ENCODE results near the gene SPACA1.
"Not testable (repeated sequence)": the region's sequence is repeated elsewhere in the genome, so short reads cannot be mapped to it uniquely, and the experiment has no call there.

SPACA1 gene, protein sequence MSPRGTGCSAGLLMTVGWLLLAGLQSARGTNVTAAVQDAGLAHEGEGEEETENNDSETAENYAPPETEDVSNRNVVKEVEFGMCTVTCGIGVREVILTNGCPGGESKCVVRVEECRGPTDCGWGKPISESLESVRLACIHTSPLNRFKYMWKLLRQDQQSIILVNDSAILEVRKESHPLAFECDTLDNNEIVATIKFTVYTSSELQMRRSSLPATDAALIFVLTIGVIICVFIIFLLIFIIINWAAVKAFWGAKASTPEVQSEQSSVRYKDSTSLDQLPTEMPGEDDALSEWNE

DNA sequence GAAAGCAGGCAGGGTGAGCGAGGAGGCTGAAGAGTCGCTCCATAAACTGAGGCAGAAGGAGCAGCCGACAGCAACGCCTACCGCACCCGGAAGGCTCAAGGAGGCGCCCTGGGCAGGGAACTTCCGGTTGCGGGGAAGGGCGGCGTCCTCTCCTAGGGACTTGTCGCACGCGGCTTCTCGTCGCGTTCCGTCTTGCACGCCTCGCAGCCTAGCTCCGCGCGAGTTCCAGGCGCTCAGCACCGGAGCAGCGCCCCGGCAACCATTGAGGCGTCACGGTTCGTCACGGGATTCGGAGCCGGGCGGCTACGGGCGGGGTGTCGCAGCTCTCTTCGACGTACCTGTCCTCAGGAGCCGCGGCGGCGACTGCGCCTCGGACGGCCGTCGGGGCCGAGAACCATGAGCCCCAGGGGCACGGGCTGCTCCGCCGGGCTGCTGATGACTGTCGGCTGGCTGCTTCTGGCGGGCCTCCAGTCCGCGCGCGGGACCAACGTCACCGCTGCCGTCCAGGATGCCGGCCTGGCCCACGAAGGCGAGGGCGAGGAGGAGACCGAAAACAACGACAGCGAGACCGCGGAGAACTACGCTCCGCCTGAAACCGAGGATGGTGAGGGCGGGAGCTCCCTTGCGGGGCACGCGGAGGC lies at the start of gene SPACA1:
TSS of gene SPACA1 (plus strand) at position 332 of the 641 bp plus-strand sequence. CDS start at position 397, 65 bp downstream.
- TF ChIP-seq Cebpa-rat (IDR thresholded peaks at IDR 0.05), result no peak
- H3K4me2 ChIP-seq, result no peak within 1 kb of the TSS
- H3K4me1 ChIP-seq, result no peaks in the 10 kb centered on the region
- no peak within 1 kb of the TSS for H3K4me3 ChIP-seq
- no peaks in the 10 kb centered on the region for H4K20me1 ChIP-seq
- no peak within 1 kb of the TSS for H3K9ac ChIP-seq
- no peaks in the 10 kb centered on the region for H3K27me3 ChIP-seq
- peaks cover 7% of the 10 kb centered on the region; the same call in 1 of the 2 replicates for H3K9me3 ChIP-seq
- no peaks in the 10 kb centered on the region for H3K36me3 ChIP-seq
- H3K27ac ChIP-seq, result no peak within 1 kb of the TSS

DNA sequence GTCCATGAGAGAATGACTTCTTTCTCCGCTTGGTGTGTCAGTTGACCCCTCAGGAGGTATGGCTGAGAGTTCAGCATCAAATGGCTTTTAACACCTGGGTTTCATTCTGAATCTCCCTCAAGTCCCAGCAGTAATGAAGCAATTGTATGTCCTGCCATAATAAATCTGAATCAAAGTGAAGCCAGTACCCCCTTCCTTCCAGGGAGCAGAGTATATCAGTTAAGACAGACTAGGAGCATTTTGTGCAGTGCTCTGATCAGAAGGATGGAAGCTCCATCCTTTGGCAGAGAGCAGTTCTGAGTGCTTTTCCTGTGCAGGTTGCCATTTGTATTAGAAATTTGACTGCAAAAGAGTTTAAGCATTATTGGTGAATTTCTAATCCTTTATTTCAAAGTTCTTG lies 46.9 kb upstream of the SPACA1 start:
- Histone ChIP-seq H3K27me3 (no peaks in the 10 kb centered on the region), H4K20me1 (no peaks in the 10 kb centered on the region), H3K4me2 (no peak overlapping the region), H3K9me3 (no peaks in the 10 kb centered on the region), H3K4me3 (no peak overlapping the region), H3K36me3 (no peaks in the 10 kb centered on the region), H3K4me1 (peaks cover 8% of the 10 kb centered on the region; the same call in 1 of the 2 replicates), H3K27ac (no peak overlapping the region), H3K9ac (no peak overlapping the region)
- TF ChIP-seq Cebpa-rat (IDR thresholded peaks at IDR 0.05), result no peak

DNA sequence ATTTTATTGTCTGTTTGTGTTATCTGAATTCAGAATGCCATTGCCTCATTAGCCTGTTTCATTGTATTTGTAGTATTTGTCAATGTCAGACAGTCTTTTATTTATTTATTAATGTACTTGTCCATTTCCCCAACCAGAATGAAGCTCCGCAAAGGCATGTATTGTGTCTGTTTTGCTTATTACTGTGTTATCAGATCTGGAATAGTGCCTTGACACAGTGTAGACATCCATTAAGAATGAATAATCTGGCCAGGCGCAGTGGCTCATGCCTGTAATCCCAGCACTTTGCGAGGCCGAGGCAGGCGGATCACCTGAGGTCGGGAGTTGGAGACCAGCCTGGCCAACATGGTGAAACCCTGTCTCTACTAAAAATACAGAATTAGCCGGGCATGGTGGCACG lies 46.4 kb upstream of the SPACA1 start:
- not testable (repeated sequence) for H3K9ac ChIP-seq, H3K27ac ChIP-seq, H3K4me3 ChIP-seq

DNA sequence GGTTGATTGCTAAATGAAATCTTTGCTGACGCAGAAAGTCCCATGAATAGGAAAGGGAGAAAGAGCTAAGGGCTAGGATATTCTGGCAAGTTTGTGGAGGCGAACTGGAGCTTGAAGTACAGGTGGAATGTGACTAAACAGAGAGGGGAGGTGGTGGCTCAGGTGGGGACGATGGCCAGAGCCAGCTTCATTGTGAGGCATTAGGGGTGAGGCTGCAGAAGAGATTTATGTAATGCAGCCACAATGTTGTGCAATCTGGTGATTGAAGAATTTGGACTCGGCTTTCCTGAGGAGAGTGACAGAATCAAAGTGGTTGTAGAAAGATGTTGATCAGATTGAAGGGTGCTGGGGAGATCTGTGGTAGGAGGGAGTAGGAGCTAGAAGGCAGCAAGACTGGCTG lies 42.9 kb upstream of the SPACA1 start:
- no peak overlapping the region for H3K27ac ChIP-seq
- H3K9me3 ChIP-seq, result no peaks in the 10 kb centered on the region
- H3K4me2 ChIP-seq, result no peak overlapping the region
- H3K9ac ChIP-seq, result no peak overlapping the region
- no peaks in the 10 kb centered on the region for H3K36me3 ChIP-seq
- TF ChIP-seq Cebpa-rat (IDR thresholded peaks at IDR 0.05), result no peak
- H3K27me3 ChIP-seq, result no peaks in the 10 kb centered on the region
- no peaks in the 10 kb centered on the region for H4K20me1 ChIP-seq
- H3K4me3 ChIP-seq, result no peak overlapping the region
- no peaks in the 10 kb centered on the region for H3K4me1 ChIP-seq

More for the DNA sequence above, 46.4 kb upstream of the SPACA1 start:
- H4K20me1 ChIP-seq, H3K4me2 ChIP-seq, H3K9me3 ChIP-seq, H3K36me3 ChIP-seq, H3K4me1 ChIP-seq, H3K27me3 ChIP-seq: not testable (repeated sequence)

DNA sequence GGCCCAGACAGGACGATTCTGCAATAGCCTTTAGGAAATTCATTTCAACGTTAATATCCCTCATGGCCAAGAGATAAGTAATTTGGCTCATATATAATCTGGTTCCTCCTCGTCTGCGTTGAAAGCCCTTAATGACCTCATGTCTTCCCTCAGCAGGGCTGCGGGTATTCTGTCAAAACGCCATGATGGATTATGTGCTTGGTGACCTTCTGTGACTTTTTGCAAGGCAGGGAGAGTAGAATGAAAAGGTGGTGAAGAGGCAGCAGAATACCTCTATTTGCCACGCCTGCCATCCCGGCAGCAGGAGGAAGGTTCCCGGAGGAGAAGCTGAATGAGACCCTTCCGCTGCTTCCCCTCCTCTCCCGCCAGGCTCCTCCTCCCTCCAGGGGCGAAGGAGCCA lies 41.1 kb upstream of the SPACA1 start:
- H3K4me3 ChIP-seq, result no peak overlapping the region
- no peaks in the 10 kb centered on the region for H4K20me1 ChIP-seq
- H3K4me2 ChIP-seq, result no peak overlapping the region
- no peak overlapping the region for H3K27ac ChIP-seq
- H3K9ac ChIP-seq, result no peak overlapping the region
- H3K36me3 ChIP-seq, result no peaks in the 10 kb centered on the region
- no peaks in the 10 kb centered on the region for H3K27me3 ChIP-seq
- no peaks in the 10 kb centered on the region for H3K4me1 ChIP-seq
- no peaks in the 10 kb centered on the region for H3K9me3 ChIP-seq
- no peak for TF ChIP-seq Cebpa-rat (IDR thresholded peaks at IDR 0.05)

DNA sequence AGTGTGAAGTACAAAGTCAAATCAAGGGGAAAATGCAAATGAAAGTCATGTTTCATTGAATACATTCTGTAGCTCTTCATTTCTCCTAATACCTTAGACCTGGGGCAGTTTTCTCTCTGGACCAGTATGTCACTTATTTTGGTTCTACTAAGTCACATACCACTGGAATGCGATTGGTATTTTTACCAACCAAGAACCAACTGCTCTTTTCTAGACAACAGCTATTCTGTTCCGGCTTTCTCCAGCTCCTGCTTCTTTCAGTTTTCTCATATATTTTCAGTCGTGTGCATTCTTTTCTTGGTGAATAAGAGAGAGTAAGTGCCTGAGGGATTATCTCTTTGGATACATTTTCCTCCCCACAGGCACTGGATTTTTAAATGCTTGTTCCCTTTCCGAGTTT lies 39.2 kb upstream of the SPACA1 start:
- peaks cover 8% of the 10 kb centered on the region for H3K4me1 ChIP-seq
- H3K27me3 ChIP-seq, result no peaks in the 10 kb centered on the region
- no peaks in the 10 kb centered on the region for H3K9me3 ChIP-seq
- no peak overlapping the region for H3K9ac ChIP-seq
- H4K20me1 ChIP-seq, result no peaks in the 10 kb centered on the region
- H3K4me3 ChIP-seq, result no peak overlapping the region
- TF ChIP-seq Cebpa-rat (IDR thresholded peaks at IDR 0.05), result no peak
- H3K4me2 ChIP-seq, result no peak overlapping the region
- H3K27ac ChIP-seq, result no peak overlapping the region
- no peaks in the 10 kb centered on the region for H3K36me3 ChIP-seq

DNA sequence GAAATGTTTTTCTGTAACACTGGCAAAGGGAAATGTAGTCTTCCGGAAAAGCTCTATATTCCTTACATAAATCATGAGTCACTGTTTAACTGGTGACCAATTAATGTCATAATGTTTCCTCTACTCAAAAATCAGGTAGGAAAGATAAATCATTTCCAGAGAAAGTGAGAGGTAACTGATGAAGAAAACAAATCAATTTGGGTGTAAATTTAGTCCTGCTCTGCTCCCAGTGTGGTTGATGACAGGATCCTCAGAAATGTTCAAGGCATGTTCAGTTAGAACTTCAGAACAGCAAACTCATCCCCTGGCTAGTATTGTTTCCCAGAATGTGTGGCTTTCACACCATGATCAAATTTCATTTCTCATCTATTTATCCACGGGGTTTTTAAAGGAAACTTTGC lies 38.8 kb upstream of the SPACA1 start:
- no peak overlapping the region for H3K27ac ChIP-seq
- no peak for TF ChIP-seq Cebpa-rat (IDR thresholded peaks at IDR 0.05)
- no peak overlapping the region for H3K4me3 ChIP-seq
- H3K9me3 ChIP-seq, result no peaks in the 10 kb centered on the region
- H3K9ac ChIP-seq, result no peak overlapping the region
- no peaks in the 10 kb centered on the region for H3K27me3 ChIP-seq
- H3K36me3 ChIP-seq, result no peaks in the 10 kb centered on the region
- peaks cover 8% of the 10 kb centered on the region for H3K4me1 ChIP-seq
- H3K4me2 ChIP-seq, result no peak overlapping the region
- no peaks in the 10 kb centered on the region for H4K20me1 ChIP-seq

DNA sequence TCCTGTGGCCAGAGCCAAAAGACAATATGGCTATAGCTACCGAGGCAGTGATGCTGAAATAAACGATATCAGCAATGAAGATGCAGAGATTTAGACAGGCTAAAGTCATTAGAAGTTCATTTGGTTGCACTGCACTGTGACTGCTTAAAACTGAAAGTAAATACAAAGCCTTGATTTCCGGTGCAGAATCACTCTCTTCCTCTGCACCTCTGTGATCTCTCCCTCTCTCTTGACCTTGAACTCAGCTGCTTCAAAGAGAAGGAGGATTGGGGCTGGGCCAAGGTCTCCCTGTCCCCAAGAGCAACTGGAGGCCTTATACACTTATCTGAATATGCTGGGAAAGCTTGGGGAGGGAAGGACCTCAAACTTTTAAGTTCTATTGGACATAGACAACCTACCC lies 34.6 kb upstream of the SPACA1 start:
- H3K4me2 ChIP-seq, result peak overlapping the region; percentile 28; the same call in 1 of the 2 replicates
- no peaks in the 10 kb centered on the region for H3K9me3 ChIP-seq
- TF ChIP-seq Cebpa-rat (IDR thresholded peaks at IDR 0.05), result no peak
- no peaks in the 10 kb centered on the region for H4K20me1 ChIP-seq
- H3K4me3 ChIP-seq, result no peak overlapping the region
- H3K9ac ChIP-seq, result no peak overlapping the region
- H3K4me1 ChIP-seq, result peaks cover 8% of the 10 kb centered on the region
- H3K27me3 ChIP-seq, result no peaks in the 10 kb centered on the region
- H3K27ac ChIP-seq, result no peak overlapping the region
- no peaks in the 10 kb centered on the region for H3K36me3 ChIP-seq

DNA sequence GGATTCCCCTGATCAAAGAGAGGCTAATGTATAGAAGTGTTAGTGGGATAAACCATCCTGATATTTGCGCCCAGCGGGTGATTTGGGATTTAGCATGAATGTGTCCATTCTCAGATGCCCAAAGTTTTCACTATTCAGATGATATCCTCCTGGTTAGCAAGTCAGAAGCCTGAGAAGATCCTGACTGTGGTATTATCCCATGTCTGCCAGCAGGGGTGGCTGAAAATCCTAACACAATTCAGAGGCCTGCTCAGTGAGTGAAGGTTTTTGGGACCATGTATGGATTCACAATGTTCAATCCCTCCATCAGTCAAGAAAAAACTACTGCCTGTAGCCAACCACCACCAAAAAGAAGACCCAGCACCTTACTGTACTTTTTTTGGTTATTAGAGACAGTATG lies 34.1 kb upstream of the SPACA1 start:
- Histone ChIP-seq H3K4me1 (peaks cover 8% of the 10 kb centered on the region), H3K9ac (no peak overlapping the region), H3K4me2 (peak overlapping the region; percentile 28; the same call in 1 of the 2 replicates), H3K27ac (no peak overlapping the region), H3K36me3 (no peaks in the 10 kb centered on the region), H3K27me3 (no peaks in the 10 kb centered on the region), H3K9me3 (no peaks in the 10 kb centered on the region), H4K20me1 (no peaks in the 10 kb centered on the region), H3K4me3 (no peak overlapping the region)
- TF ChIP-seq Cebpa-rat (IDR thresholded peaks at IDR 0.05), result no peak

DNA sequence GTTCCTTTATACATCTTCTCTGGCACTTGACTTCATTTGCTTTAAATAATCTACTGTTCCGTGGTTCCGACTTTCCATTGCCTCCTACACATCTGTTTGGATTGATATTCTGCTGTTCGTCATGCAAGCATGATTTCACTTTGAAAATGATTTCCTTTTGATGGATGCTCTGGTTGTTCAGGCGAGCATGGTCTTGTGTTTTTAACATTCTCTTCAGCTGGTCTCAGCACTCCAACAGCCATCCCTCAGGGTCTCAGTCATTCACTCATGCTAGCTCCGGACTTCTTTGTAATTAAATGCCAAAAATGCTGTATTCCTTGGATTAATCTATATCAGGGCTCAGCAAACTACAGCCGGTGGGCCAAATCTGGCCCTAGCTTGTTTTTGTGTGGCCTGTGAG lies 27.2 kb upstream of the SPACA1 start:
- Histone ChIP-seq H3K4me3 (no peak overlapping the region), H3K27ac (0 out of 2 replicates have a peak overlapping the region, but pooled peaks have one; percentile 46), H3K27me3 (no peaks in the 10 kb centered on the region), H4K20me1 (no peaks in the 10 kb centered on the region), H3K4me1 (peaks cover 17% of the 10 kb centered on the region), H3K9ac (no peak overlapping the region), H3K9me3 (no peaks in the 10 kb centered on the region), H3K36me3 (no peaks in the 10 kb centered on the region), H3K4me2 (peak overlapping the region; percentile 37)
- TF ChIP-seq Cebpa-rat (IDR thresholded peaks at IDR 0.05), result no peak

Measured in BLaER1 (cell line).